Keratinocyte (primary cell): ENCODE data around the gene QSOX1. TPM values are rescaled to one million over a fixed set of nuclear protein-coding genes. Genes with fewer than 3 reads are reported as not detected.

Experiments
- DNase-seq: peaks from one replicate; pipeline ENCODE4 v3.0.0-alpha.2; 2011; ENCODE audit warnings: low read depth, missing footprints, low spot score
- FAIRE-seq: peaks from 2 replicates; lab custom pipeline; 2011; peaks lifted over from hg19 to GRCh38; lab: Jason Lieb, UNC
- H2AFZ ChIP-seq: 2 replicates; pipeline ENCODE4 v1.6.0; 2012; ENCODE audit warnings: low read length, control low read depth, inconsistent platforms; ENCODE audit not compliant: control insufficient read depth
- H3K27ac ChIP-seq: 2 replicates; pipeline ENCODE4 v1.5.1; 2011; ENCODE audit warnings: low read length; ENCODE audit not compliant: control insufficient read depth, insufficient read depth
- H3K27me3 ChIP-seq: 3 replicates; pipeline ENCODE4 v1.6.0; 2011; ENCODE audit warnings: low read length; ENCODE audit not compliant: control insufficient read depth, insufficient read depth; ENCODE audit errors: extremely low read depth
- H3K36me3 ChIP-seq, 2 experiments: 2 replicates in 1 of 2; 3 replicates in 1 of 2; pipeline ENCODE4 v1.5.1; 2011; ENCODE audit warnings: low read length in 2 of 2, mild to moderate bottlenecking in 1 of 2; ENCODE audit not compliant: control insufficient read depth in 2 of 2, insufficient read depth in 2 of 2; ENCODE audit errors: extremely low read depth in 1 of 2
- H3K4me1 ChIP-seq: 3 replicates; pipeline ENCODE4 v1.5.1; 2011; ENCODE audit warnings: low read length; ENCODE audit not compliant: control insufficient read depth, insufficient read depth; ENCODE audit errors: extremely low read depth
- H3K4me2 ChIP-seq: 3 replicates; pipeline ENCODE4 v1.6.0; 2011; ENCODE audit warnings: low read depth, low read length; ENCODE audit not compliant: control insufficient read depth, insufficient read depth; ENCODE audit errors: extremely low read depth
- H3K4me3 ChIP-seq, 3 experiments: fragments of 200-600 bp in 1 of 3; sonication (generic) in 1 of 3; 2 replicates in 2 of 3; 3 replicates in 1 of 3; pipeline ENCODE4 v1.5.1; 2011 to 2016; ENCODE audit warnings: low read length in 3 of 3, mild to moderate bottlenecking in 3 of 3, control low read depth in 2 of 3, inconsistent platforms in 1 of 3, low read depth in 1 of 3, mixed read lengths in 1 of 3, mixed run types in 1 of 3, moderate library complexity in 1 of 3; ENCODE audit not compliant: control insufficient read depth in 2 of 3, insufficient read depth in 2 of 3; ENCODE audit errors: extremely low read depth in 1 of 3
- H3K79me2 ChIP-seq: 2 replicates; pipeline ENCODE4 v1.6.0; 2012; ENCODE audit warnings: low read length; ENCODE audit not compliant: control insufficient read depth, insufficient read depth
- H3K9ac ChIP-seq: 3 replicates; pipeline ENCODE4 v1.6.0; 2011; ENCODE audit warnings: low read length; ENCODE audit not compliant: control insufficient read depth, insufficient read depth; ENCODE audit errors: extremely low read depth
- H3K9me1 ChIP-seq: 3 replicates; pipeline ENCODE4 v1.6.0; 2011; ENCODE audit warnings: low read length; ENCODE audit not compliant: control insufficient read depth, insufficient read depth; ENCODE audit errors: extremely low read depth
- H3K9me3 ChIP-seq: 2 replicates; pipeline ENCODE4 v1.5.1; 2012; ENCODE audit warnings: low read depth, low read length; ENCODE audit not compliant: control insufficient read depth
- H4K20me1 ChIP-seq: 3 replicates; pipeline ENCODE4 v1.6.0; 2011; ENCODE audit warnings: low read length; ENCODE audit not compliant: control insufficient read depth, insufficient read depth; ENCODE audit errors: extremely low read depth
- EZH2 ChIP-seq: IDR thresholded peaks from one replicate; pipeline ENCODE4 v1.6.1; 2012; ENCODE audit warnings: inconsistent platforms, mild to moderate bottlenecking, low read length, moderate library complexity
- dilution Hi-C: fragments of 300-500 bp; cut with MboI; formaldehyde crosslinking; loops from one replicate; pipeline ENCODE4 v1.7.0; 2020; ENCODE audit warnings: low sequenced_read_pairs; ENCODE audit not compliant: extremely low pct_ligation_motif_present
- polyA plus RNA-seq, 5 experiments: library from polyadenylated mRNA; depleted of rRNA in 3 of 5; stranded (reverse) in 3 of 5; stranded (forward) in 1 of 5; unstranded in 1 of 5; fragments of >200 nt; gene quantifications; 1 replicate in 1 of 5; 2 replicates in 3 of 5; 3 replicates in 1 of 5; pipeline versions ENCODE4 v1.2.1 to v1.2.3, GENCODE V29; 2011 to 2012; ENCODE audit warnings: missing spikeins in 2 of 5, low read depth in 1 of 5, low replicate concordance in 1 of 5
- TF ChIP-seq, protein P1 (sequence below), 3 experiments: IDR thresholded peaks in 1 of 3; conservative IDR thresholded peaks in 1 of 3; optimal IDR thresholded peaks in 1 of 3; 2 replicates in 2 of 3; 3 replicates in 1 of 3; pipeline versions ENCODE3 to v1.5.1; 2011; ENCODE audit warnings: low read length in 3 of 3, mild to moderate bottlenecking in 3 of 3, moderate library complexity in 2 of 3, control low read depth in 1 of 3, inconsistent platforms in 1 of 3; ENCODE audit not compliant: insufficient read depth in 2 of 3; ENCODE audit errors: extremely low read depth in 1 of 3

The QSOX1 gene
- polyA plus RNA-seq, 1 donor (not counting 4 experiments of a cell fraction or from before 2014, with no cell fraction given), result 57.6 TPM

DNA sequence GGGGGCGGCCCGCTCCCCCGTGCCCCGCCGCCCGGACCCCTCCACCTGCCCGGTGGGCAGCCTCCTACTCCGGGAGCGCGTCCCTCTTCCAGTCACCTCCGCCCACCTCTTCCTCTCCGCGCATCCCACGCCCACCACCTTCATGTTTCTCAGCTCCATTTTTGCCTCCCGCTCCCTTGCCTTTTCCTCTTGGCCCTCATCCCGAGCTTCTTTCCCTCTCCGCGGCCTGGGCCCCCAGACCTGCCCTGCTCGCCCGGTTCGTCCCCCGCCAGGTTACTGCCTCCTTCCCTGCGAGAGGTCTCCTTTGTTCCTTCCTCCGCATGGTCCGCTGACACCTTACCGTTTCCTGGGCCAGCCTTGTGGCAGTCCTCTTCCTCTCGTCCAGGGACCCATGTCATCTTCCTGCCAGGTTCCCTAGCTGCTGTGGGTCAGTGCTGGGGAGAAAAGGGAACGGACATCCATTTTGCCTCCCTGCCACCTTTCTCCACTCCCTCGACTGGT is 563 bp downstream of the QSOX1 start:
- DNase-seq, result no peak
- dilution Hi-C loops, result no loop called here
- FAIRE-seq, result no peak
- Histone ChIP-seq H3K4me3 (peak overlapping the region; percentile 79 to 88 (median 84)), H3K9me1 (peaks cover 6% of the 10 kb centered on the region), H3K27ac (peak overlapping the region; percentile 29), H3K27me3 (no peaks in the 10 kb centered on the region), H3K4me2 (peak overlapping the region; percentile 88), H3K9me3 (no peaks in the 10 kb centered on the region), H3K4me1 (peaks cover 47% of the 10 kb centered on the region), H4K20me1 (peaks cover 3% of the 10 kb centered on the region), H3K79me2 (peaks cover 44% of the 10 kb centered on the region), H3K36me3 (peaks cover 4 to 6% of the 10 kb centered on the region in 2 experiments), H3K9ac (peak overlapping the region; percentile 80), H2AFZ (peak overlapping the region; percentile 80)
- TF ChIP-seq, protein P1, sequence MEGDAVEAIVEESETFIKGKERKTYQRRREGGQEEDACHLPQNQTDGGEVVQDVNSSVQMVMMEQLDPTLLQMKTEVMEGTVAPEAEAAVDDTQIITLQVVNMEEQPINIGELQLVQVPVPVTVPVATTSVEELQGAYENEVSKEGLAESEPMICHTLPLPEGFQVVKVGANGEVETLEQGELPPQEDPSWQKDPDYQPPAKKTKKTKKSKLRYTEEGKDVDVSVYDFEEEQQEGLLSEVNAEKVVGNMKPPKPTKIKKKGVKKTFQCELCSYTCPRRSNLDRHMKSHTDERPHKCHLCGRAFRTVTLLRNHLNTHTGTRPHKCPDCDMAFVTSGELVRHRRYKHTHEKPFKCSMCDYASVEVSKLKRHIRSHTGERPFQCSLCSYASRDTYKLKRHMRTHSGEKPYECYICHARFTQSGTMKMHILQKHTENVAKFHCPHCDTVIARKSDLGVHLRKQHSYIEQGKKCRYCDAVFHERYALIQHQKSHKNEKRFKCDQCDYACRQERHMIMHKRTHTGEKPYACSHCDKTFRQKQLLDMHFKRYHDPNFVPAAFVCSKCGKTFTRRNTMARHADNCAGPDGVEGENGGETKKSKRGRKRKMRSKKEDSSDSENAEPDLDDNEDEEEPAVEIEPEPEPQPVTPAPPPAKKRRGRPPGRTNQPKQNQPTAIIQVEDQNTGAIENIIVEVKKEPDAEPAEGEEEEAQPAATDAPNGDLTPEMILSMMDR (optimal IDR thresholded peaks at IDR 0.05 in 1 of 3, IDR thresholded peaks at IDR 0.05 in 1 of 3, conservative IDR thresholded peaks at IDR 0.05 in 1 of 3; ENCODE audit: extremely low read depth in 1 of 3, insufficient read depth in 2 of 3, low read length in 3 of 3), result no peak
- TF ChIP-seq EZH2, result no peak

DNA sequence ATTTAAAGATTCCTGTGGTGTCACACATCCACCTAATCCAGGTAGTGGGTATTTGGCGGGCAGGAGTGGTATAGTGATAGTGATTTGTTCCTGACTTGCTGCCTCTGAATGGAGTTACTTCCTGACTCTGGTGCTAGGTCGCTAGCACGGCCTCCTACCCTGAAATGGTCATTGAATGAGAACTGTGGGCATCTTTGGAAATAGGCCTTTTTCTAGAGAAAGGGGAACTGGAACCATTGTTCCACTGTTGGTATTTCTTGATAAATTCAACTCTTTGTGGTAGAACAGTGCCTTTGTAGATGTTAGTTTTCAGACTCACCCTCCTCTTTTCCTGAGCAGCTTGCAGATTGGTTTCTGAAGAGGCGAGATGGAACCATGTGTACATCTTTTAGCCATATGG is 1.5 kb downstream of the QSOX1 start:
- TF ChIP-seq EZH2, result no peak
- TF ChIP-seq, protein P1 (optimal IDR thresholded peaks at IDR 0.05 in 1 of 3, IDR thresholded peaks at IDR 0.05 in 1 of 3, conservative IDR thresholded peaks at IDR 0.05 in 1 of 3; ENCODE audit: extremely low read depth in 1 of 3, insufficient read depth in 2 of 3, low read length in 3 of 3), result no peak
- no peak for FAIRE-seq
- Histone ChIP-seq H3K9ac (no peak overlapping the region), H3K79me2 (peaks cover 50% of the 10 kb centered on the region), H3K4me2 (peak overlapping the region; percentile 88), H3K9me1 (peaks cover 7% of the 10 kb centered on the region), H4K20me1 (peaks cover 3% of the 10 kb centered on the region), H3K4me3 (peak overlapping the region in 2 of 3 experiments; percentile 79 to 88), H3K36me3 (peaks cover 4 to 6% of the 10 kb centered on the region in 2 experiments), H3K27ac (no peak overlapping the region), H3K4me1 (peaks cover 37% of the 10 kb centered on the region), H2AFZ (no peak overlapping the region), H3K27me3 (no peaks in the 10 kb centered on the region), H3K9me3 (no peaks in the 10 kb centered on the region)
- dilution Hi-C loops, result no loop called here
- no peak for DNase-seq
